ENCODE measurements around the gene SLC17A2.

- TF ChIP-seq POLR2AphosphoS5 (IDR thresholded peaks at IDR 0.05; ENCODE audit: low read depth, low read length) (no peak), CTCF (IDR thresholded peaks at IDR 0.05; ENCODE audit: control extremely low read depth in 1 of 3, insufficient read depth in 1 of 3, low read depth in 1 of 3, low read length in 3 of 3) (no peak), E2F6 (IDR thresholded peaks at IDR 0.05) (no peak), RBBP5 (IDR thresholded peaks at IDR 0.05; ENCODE audit: borderline replicate concordance, low read depth, low read length) (no peak), CEBPB (IDR thresholded peaks at IDR 0.05; ENCODE audit: low read depth, low read length) (no peak), GTF2F1 (IDR thresholded peaks at IDR 0.05; ENCODE audit: borderline replicate concordance, low read depth, low read length) (no peak), EZH2 (IDR thresholded peaks at IDR 0.05; ENCODE audit: low read depth, low read length, severe bottlenecking) (no peak), JUN (IDR thresholded peaks at IDR 0.05; ENCODE audit: low read depth, low read length) (no peak), CBX8 (IDR thresholded peaks at IDR 0.05; ENCODE audit: borderline replicate concordance, low read depth, low read length) (no peak), RAD21 (IDR thresholded peaks at IDR 0.05 in 1 of 2, conservative IDR thresholded peaks at IDR 0.05 in 1 of 2; ENCODE audit: low read depth in 2 of 2, low read length in 2 of 2) (no peak)
These were observed 47.0 kb downstream of the SLC17A2 start for GRCh38 chr6:25883536-25883935.

All from H1 (cell line).